Esophagus (tissue), 2 donors: ENCODE measurements around the gene AVPR1B. TPM values are rescaled to one million over a fixed set of nuclear protein-coding genes. Genes with fewer than 3 reads are reported as not detected.

ENCODE experiments used
- H3K27ac ChIP-seq, 2 donors: one replicate each; pipeline ENCODE4 v1.5.1; 2013; ENCODE audit warnings: low read depth in 2 of 2, mild to moderate bottlenecking in 2 of 2, inconsistent platforms in 1 of 2, low read length in 1 of 2, moderate library complexity in 1 of 2
- H3K27me3 ChIP-seq, 2 donors: one replicate each; pipeline ENCODE4 v1.6.1; 2013; ENCODE audit warnings: low read length in 2 of 2, control low read depth in 1 of 2, mild to moderate bottlenecking in 1 of 2; ENCODE audit not compliant: insufficient read depth in 2 of 2, control insufficient read depth in 1 of 2
- H3K36me3 ChIP-seq, 2 donors: one replicate each; pipeline ENCODE4 v1.6.1; 2013; ENCODE audit warnings: low read length in 1 of 2; ENCODE audit not compliant: control insufficient read depth in 2 of 2, insufficient read depth in 2 of 2
- H3K4me1 ChIP-seq, 2 donors: one replicate each; pipeline ENCODE4 v1.6.1; 2013; ENCODE audit warnings: low read length in 1 of 2; ENCODE audit not compliant: control insufficient read depth in 2 of 2, insufficient read depth in 2 of 2
- H3K4me3 ChIP-seq, 2 donors: one replicate each; pipeline ENCODE4 v1.5.1; 2013; ENCODE audit warnings: low read length in 2 of 2, mild to moderate bottlenecking in 2 of 2, low read depth in 1 of 2, moderate library complexity in 1 of 2
- H3K9me3 ChIP-seq, 2 donors: one replicate each; pipeline ENCODE4 v1.6.1; 2013; ENCODE audit warnings: mild to moderate bottlenecking in 2 of 2, low read depth in 1 of 2, low read length in 1 of 2, moderate library complexity in 1 of 2; ENCODE audit not compliant: control insufficient read depth in 2 of 2, insufficient read depth in 1 of 2
- WGBS, 2 donors: extraction: QIAGEN DNeasy Blood & Tissue Kit; methylation state at CpG; one replicate each; pipeline ENCODE4 v1.1.7; 2013; 5-methylcytosine and 5-hydroxymethylcytosine counted together
- polyA plus RNA-seq, 2 donors: library from polyadenylated mRNA; stranded (reverse); fragments of 200-250 nt; gene quantifications; one replicate each; pipeline ENCODE4 v1.2.3, GENCODE V29; 2013
- donor health status: healthy with polysubstance abuse.
- donor health status: Bipolar disorder and iron deficiency.

AVPR1B gene
- polyA plus RNA-seq, 2 donors, result not detected

DNA sequence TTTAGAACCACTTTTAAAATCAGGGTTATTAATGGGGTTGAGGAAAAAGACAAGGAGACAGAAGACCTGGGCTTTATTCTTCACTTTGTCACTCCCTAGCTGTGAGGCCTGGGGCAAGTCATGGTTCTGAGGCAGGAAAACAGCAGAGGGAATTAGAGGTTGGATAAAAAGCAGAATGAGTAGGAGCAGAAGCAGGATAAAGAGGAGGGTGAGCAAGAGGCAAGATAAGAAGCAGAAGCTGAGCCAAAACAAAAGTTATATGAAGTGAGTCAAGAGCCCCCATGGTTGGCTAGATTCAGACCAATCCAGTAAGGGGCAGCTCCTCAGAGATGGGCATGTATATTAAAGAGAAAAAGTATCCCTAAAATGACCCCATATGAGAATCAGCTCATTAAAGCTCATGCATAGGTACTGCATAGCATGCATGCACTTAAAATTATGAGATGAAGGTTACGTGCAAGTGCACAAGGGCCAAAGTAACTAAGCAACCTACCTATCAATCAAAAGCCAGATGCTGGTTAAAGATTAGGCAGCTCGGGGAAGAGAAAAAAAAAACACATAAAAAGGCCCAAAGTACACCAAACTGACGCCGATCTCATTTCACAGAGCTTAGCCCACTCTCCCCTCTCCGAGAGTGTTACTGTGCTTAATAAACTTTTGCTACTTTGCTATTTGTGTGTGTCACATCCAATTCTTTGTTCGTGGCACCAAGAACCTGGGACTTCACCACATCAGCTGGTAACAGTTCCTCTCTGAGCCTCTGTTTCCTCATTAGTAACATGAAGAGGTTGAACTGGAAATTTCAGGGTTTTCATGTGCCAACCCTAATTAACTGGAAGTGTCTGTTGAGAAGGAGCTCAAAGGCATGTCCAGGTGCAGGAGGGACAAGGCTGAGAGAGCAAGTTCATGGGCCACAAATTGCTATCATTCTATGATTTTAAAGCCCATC is 2.2 kb downstream of the AVPR1B start:
- WGBS, 2 donors, result 72 to 84% methylated on average over 6 of the region's 6 CpGs

DNA sequence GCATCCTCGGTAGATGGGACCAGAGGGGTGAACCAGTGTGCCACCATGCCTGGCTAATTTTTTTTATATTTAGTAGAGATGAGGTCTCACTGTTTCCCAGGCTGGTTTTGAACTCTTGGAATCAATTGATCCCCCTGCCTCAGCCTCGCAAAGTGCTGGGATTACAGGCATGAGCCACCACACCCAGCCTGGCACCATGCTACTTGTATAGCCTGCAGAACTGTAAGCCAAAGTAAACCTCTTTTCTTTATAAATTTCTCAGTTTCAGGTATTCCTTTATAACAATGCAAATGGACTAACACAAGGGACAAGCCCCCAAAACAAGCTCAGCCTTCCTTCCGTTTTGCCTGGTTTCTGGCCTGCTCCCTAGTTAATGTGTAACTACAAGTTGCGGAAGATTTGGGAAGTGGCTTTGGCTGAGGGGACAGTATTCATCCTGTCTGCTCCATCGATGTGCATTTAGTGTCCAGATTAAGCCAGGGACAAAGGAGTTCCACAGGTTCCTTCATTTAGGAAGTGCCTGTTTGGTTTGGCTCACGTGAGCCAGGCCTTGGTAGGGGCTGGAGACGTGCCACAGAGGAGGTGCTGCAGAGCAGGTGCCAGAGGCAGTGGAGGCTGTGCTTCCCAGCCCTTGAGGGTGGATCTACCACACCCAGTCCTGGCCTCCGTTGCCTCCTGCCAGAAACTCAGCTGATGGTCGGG is 4.4 kb downstream of the AVPR1B start:
- WGBS, 2 donors, result 45 to 57% methylated on average over 9 of the region's 9 CpGs
- H3K27ac ChIP-seq, result no peak overlapping the region
- peaks cover 6 to 10% of the 10 kb centered on the region in 2 donors for H3K4me1 ChIP-seq
- H3K4me3 ChIP-seq, result no peak overlapping the region
- H3K27me3 ChIP-seq, result peaks cover 0 to 5% of the 10 kb centered on the region in 2 donors
- H3K9me3 ChIP-seq, result no peaks in the 10 kb centered on the region
- H3K36me3 ChIP-seq, result no peaks in the 10 kb centered on the region

More for the DNA sequence above, 2.2 kb downstream of the AVPR1B start:
- H3K4me3 ChIP-seq, result no peak overlapping the region
- no peaks in the 10 kb centered on the region for H3K36me3 ChIP-seq
- H3K4me1 ChIP-seq, result peaks cover 6 to 10% of the 10 kb centered on the region in 2 donors
- H3K9me3 ChIP-seq, result no peaks in the 10 kb centered on the region
- H3K27me3 ChIP-seq, result peaks cover 0 to 9% of the 10 kb centered on the region in 2 donors
- no peak overlapping the region for H3K27ac ChIP-seq

DNA sequence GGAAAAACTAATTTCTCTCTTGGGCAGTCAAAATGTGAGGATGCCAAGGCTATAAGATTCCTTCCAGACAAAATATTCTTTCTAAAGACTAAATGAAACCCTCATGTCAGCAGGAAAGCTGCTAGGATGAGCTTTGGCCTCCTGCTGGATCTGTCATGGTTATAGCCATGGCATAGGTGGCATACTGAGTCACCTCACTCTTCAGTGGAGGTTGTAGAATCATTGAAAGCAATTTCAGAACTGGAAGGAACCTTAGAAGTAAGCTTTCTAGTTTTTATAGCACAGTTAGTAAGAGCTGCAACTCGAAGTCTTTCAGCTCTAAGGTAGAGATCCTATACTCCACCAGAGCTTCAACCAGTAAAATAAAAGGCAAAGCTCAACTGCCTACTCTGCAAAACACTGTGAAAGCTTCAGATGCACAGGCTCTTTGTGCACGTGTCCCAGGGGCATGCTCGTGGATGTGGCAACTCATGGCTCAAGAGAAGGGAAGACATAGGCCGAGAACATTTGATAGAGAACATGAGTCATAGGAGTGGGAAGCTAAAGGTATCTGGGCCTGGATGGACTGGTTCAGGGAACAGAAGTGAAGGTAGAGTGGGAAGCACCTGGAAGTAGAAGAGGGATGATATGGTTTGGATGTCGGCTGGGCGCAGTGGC is 5.8 kb downstream of the AVPR1B start:
- Histone ChIP-seq H3K9me3 (no peaks in the 10 kb centered on the region), H3K4me1 (peaks cover 2 to 7% of the 10 kb centered on the region in 2 donors), H3K36me3 (no peaks in the 10 kb centered on the region), H3K27me3 (no peaks in the 10 kb centered on the region), H3K27ac (no peak overlapping the region), H3K4me3 (no peak overlapping the region)
- WGBS, 2 donors, result 75 to 76% methylated on average over 6 of the region's 6 CpGs

DNA sequence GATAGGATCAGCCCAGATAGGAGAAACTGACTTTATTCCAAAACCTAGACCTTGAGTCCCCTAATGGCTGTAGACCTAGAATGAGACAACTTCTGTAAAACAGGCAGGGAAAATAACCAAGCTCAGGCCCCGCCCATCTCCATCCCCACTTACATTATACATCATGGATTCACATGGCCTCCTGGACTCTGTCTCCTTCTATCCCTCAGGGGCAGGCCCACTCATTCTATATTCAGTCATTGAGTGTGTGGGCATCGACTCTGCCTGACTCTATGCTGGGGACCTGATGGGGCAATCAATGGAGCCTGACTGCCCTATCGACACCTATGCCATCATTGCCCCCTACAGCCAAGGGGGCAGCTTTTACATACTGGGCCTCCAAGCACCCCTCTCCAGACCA is 6.4 kb downstream of the AVPR1B start:
- Histone ChIP-seq H3K4me1 (peaks cover 0 to 9% of the 10 kb centered on the region in 2 donors), H3K27me3 (no peaks in the 10 kb centered on the region), H3K9me3 (no peaks in the 10 kb centered on the region), H3K36me3 (no peaks in the 10 kb centered on the region), H3K27ac (no peak overlapping the region), H3K4me3 (no peak overlapping the region)
- WGBS, 2 donors, result 94 to 95% methylated on average over 3 of the region's 3 CpGs

DNA sequence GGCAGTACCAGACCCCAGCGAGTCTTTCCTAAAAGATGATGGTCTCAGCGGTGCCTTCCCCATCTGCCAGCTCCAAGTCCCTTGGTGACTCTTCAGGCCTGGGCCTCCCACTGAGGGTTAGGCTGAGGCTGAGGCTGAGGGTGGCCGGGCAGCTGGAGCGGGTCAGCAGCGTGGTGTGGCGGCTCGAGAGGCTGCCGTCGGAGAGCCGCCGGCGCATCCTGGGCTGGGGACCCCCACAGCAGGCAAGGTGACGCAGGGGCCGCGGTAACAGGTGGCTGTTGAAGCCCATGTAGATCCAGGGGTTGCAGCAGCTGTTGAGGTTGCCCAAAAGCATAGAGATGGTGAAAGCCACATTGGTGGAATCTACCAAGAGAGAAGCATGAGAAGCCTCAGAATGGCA is 7.0 kb downstream of the AVPR1B start:
- H3K27ac ChIP-seq, result no peak overlapping the region
- no peaks in the 10 kb centered on the region for H3K9me3 ChIP-seq
- H3K27me3 ChIP-seq, result no peaks in the 10 kb centered on the region
- peaks cover 0 to 9% of the 10 kb centered on the region in 2 donors for H3K4me1 ChIP-seq
- H3K36me3 ChIP-seq, result no peaks in the 10 kb centered on the region
- WGBS, 2 donors, result 90 to 98% methylated on average over 15 of the region's 15 CpGs
- H3K4me3 ChIP-seq, result no peak overlapping the region

DNA sequence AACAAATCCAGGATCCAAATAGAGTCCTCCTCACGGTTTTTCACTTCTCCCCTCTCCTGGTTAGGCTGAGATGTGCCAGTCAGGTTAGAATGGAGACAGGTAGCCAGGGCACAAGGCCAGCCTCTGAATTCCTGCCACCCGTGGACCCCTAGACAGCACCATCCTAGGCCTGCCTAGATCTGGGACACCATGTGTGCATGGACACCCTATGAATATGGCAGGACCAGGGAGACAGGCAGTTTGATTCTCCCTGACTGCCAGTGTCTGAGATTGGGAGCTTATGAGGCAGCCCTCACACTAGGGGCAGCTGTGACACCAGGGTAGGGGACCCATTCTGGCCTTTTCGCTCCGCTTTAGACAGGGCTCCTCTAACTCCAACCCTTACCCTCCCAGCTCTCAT is 7.5 kb downstream of the AVPR1B start:
- no peaks in the 10 kb centered on the region for H3K27me3 ChIP-seq
- H3K27ac ChIP-seq, result no peak overlapping the region
- H3K4me1 ChIP-seq, result peaks cover 0 to 9% of the 10 kb centered on the region in 2 donors
- WGBS, 2 donors, result 83 to 86% methylated on average over 4 of the region's 4 CpGs
- no peaks in the 10 kb centered on the region for H3K36me3 ChIP-seq
- no peak overlapping the region for H3K4me3 ChIP-seq
- H3K9me3 ChIP-seq, result no peaks in the 10 kb centered on the region

DNA sequence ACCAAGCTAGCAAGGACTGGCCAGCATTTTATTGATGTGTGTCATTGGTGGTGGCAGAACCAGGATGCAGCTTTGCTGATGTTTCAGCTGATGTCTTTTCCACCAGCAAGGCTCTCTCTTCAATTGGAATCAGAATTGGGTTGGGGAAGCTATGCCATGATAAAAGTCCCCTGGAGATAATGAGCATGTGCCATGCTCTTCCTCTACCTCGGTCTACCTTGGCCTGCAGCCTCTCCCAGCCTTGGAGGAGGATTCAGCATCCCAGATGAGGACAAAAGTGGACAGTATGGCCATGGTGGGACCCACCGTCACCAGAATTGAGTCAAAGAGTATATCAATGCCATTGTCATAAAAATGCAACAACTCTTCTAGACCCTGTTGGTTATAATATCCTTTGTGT is 8.6 kb downstream of the AVPR1B start:
- Histone ChIP-seq H3K9me3 (no peaks in the 10 kb centered on the region), H3K4me1 (peaks cover 0 to 9% of the 10 kb centered on the region in 2 donors), H3K27me3 (no peaks in the 10 kb centered on the region), H3K27ac (no peak overlapping the region), H3K36me3 (no peaks in the 10 kb centered on the region), H3K4me3 (no peak overlapping the region)
- WGBS, 2 donors, result 88 to 91% methylated on average over 2 of the region's 2 CpGs

DNA sequence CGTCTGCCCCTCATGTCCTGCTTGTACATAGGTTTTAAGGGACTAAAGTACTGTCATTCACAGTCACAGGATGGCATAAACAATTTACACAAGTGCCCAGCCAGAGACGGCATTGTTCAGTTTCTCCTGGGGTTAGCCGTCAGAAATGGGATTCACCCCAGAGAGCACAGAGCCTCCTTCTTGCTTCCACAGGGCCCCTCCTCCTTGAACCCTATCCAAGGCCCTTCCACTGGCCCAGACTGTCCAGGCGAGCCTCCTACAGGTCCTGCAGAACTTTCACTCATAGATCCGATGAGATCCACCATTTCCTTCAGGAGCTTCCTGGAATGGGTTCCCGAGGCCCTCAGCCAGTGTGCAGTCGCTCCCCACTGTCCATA is 10.0 kb downstream of the AVPR1B start:
- no peaks in the 10 kb centered on the region for H3K36me3 ChIP-seq
- no peaks in the 10 kb centered on the region for H3K9me3 ChIP-seq
- no peaks in the 10 kb centered on the region for H3K27me3 ChIP-seq
- peaks cover 0 to 3% of the 10 kb centered on the region in 2 donors for H3K4me1 ChIP-seq
- H3K27ac ChIP-seq, result no peak overlapping the region
- H3K4me3 ChIP-seq, result no peak overlapping the region
- 67 to 68% methylated on average over 7 of the region's 7 CpGs for WGBS, 2 donors

DNA sequence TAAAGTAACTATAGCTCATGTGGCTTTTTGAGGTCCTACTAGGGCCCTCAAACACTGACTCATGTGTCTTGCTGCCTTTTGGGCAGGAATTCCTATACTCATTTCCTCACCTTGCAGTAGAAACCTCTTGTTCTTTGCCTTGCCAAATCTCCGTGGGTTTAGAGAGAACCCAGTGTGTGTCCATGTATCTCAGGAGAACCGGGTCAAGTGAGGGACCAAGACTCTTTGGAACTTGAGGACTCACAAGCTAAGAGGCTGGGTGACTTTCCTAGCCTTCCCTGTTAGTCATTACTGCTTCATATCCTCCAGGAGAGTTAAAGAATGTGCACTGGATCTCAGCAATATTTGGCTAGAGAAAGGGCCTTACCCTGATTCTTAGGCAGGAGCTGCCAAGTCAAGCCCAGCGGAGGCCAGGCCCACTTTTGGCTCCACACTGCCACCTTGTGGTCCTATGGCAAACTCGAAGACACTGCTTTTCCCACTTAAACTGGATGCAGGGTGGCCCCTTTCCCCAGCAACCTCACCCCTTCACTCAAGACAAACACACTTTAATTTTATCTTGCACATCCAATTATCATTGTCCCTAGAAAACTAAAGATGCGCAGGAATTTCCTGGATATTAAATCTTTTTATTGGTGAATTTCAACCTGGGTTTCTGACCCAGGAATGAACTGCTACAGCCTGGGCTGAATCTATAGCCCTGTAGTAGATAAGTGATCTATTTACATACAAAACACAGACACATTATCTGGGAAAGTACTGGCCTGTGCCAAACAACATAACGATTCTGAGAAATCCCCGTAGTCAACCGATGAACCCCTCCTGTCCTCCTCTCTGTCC is 10.6 kb downstream of the AVPR1B start:
- no peak overlapping the region for H3K27ac ChIP-seq
- 39 to 44% methylated on average over 8 of the region's 8 CpGs for WGBS, 2 donors

More for the DNA sequence above, 10.6 kb downstream of the AVPR1B start:
- Histone ChIP-seq H3K4me3 (no peak overlapping the region), H3K27me3 (no peaks in the 10 kb centered on the region), H3K36me3 (no peaks in the 10 kb centered on the region), H3K4me1 (peaks cover 0 to 3% of the 10 kb centered on the region in 2 donors), H3K9me3 (no peaks in the 10 kb centered on the region)
